Fibroblast of mammary gland (primary cell): ENCODE results near the gene FBXO15.

ENCODE experiments used
- DNase-seq: peaks from one replicate; pipeline ENCODE4 v3.0.0-alpha.2; 2010; ENCODE audit warnings: low read depth
- H3K4me3 ChIP-seq: 2 replicates; pipeline ENCODE4 v1.5.1; 2011; ENCODE audit warnings: low read depth, mild to moderate bottlenecking, low read length, moderate library complexity; ENCODE audit not compliant: control insufficient read depth
- CTCF ChIP-seq: conservative IDR thresholded peaks from 2 replicates; pipeline ENCODE4 v1.5.1; 2011; ENCODE audit warnings: low read depth, low read length, inconsistent platforms; ENCODE audit not compliant: control insufficient read depth, insufficient read depth

The FBXO15 gene

GRCh38 chr18:74137920-74138538 is 9.6 kb downstream of the FBXO15 start:
- DNase-seq, result no peak
- TF ChIP-seq CTCF, result no peak
- no peak overlapping the region for H3K4me3 ChIP-seq

- no peak overlapping the region for H3K4me3 ChIP-seq
- no peak for DNase-seq
- TF ChIP-seq CTCF, result no peak
Measured at GRCh38 chr18:74132201-74132600, 15.4 kb downstream of the FBXO15 start.

GRCh38 chr18:74131124-74131523 is 16.5 kb downstream of the FBXO15 start:
- DNase-seq, result no peak
- TF ChIP-seq CTCF, result no peak
- H3K4me3 ChIP-seq, result no peak overlapping the region

- TF ChIP-seq CTCF, result no peak
- no peak for DNase-seq
Measured at GRCh38 chr18:74128159-74128558, 19.5 kb downstream of the FBXO15 start.

GRCh38 chr18:74126684-74127655 is 20.7 kb downstream of the FBXO15 start:
- H3K4me3 ChIP-seq, result no peak overlapping the region
- TF ChIP-seq CTCF, result no peak
- DNase-seq, result no peak

More at GRCh38 chr18:74128159-74128558, 19.5 kb downstream of the FBXO15 start:
- H3K4me3 ChIP-seq, result no peak overlapping the region

- no peak overlapping the region for H3K4me3 ChIP-seq
- TF ChIP-seq CTCF, result no peak
- no peak for DNase-seq
Measured at GRCh38 chr18:74124642-74125041, 23.0 kb downstream of the FBXO15 start.
